ENCODE measurements around the gene MANEAL. TPM values are rescaled to one million over a fixed set of nuclear protein-coding genes. Genes with fewer than 3 reads are reported as not detected.

Gene MANEAL
- total RNA-seq, 1 experiment from 2014 or later: 22.7 TPM

GRCh38 chr1:37836788-37837187 lies 43.1 kb downstream of the MANEAL start:
- no peak overlapping the region for H4K91ac ChIP-seq (ENCODE audit: insufficient read length, low read depth, low read length)
- no peaks in the 10 kb centered on the region for H3K4me1 ChIP-seq (ENCODE audit: insufficient read depth, low read length)
- no peak overlapping the region for H3K27ac ChIP-seq (ENCODE audit: insufficient read length, low read depth, low read length)
- Mint-ChIP-seq H3K4me3 (no peak overlapping the region), H3K4me1 (no peaks in the 10 kb centered on the region), H3K27me3 (ENCODE audit: low read depth) (no peaks in the 10 kb centered on the region), H3K27ac (no peak overlapping the region), H3K36me3 (ENCODE audit: insufficient read depth in 1 of 3, low read depth in 3 of 3) (peaks cover 11 to 64% (median 44%) of the 10 kb centered on the region in 3 experiments; a peak in 6 of 7 replicates), H3K9me3 (no peaks in the 10 kb centered on the region)
- no CpG with 5 or more reads among the region's 3 CpGs for WGBS (ENCODE audit: extremely low coverage, insufficient read length, low lambda C conversion rate)
- H2BK120ac ChIP-seq (ENCODE audit: low read depth, low read length, poor library complexity, severe bottlenecking): no peak overlapping the region
- no peak for DNase-seq
- H4K20me1 ChIP-seq (ENCODE audit: control insufficient read depth, insufficient read depth, insufficient read length): no peaks in the 10 kb centered on the region
- H3K9ac ChIP-seq (ENCODE audit: extremely low read depth, insufficient read length, low read length): no peak overlapping the region
- H2AK5ac ChIP-seq (ENCODE audit: insufficient read length, low read length): no peak overlapping the region
- H4K8ac ChIP-seq (replicated peaks; ENCODE audit: insufficient read length, low read depth, low read length): no peak overlapping the region
- no peak overlapping the region for H3K4me2 ChIP-seq (ENCODE audit: insufficient read depth, insufficient read length, low read length)
- TF ChIP-seq, protein P1, sequence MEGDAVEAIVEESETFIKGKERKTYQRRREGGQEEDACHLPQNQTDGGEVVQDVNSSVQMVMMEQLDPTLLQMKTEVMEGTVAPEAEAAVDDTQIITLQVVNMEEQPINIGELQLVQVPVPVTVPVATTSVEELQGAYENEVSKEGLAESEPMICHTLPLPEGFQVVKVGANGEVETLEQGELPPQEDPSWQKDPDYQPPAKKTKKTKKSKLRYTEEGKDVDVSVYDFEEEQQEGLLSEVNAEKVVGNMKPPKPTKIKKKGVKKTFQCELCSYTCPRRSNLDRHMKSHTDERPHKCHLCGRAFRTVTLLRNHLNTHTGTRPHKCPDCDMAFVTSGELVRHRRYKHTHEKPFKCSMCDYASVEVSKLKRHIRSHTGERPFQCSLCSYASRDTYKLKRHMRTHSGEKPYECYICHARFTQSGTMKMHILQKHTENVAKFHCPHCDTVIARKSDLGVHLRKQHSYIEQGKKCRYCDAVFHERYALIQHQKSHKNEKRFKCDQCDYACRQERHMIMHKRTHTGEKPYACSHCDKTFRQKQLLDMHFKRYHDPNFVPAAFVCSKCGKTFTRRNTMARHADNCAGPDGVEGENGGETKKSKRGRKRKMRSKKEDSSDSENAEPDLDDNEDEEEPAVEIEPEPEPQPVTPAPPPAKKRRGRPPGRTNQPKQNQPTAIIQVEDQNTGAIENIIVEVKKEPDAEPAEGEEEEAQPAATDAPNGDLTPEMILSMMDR (conservative IDR thresholded peaks at IDR 0.05): no peak
- no peaks in the 10 kb centered on the region for H3K79me1 ChIP-seq (ENCODE audit: insufficient read depth, low read depth, low read length, poor library complexity, severe bottlenecking)
- H3K14ac ChIP-seq (ENCODE audit: insufficient read depth, low read length): no peak overlapping the region
- H3K27me3 ChIP-seq (ENCODE audit: insufficient read depth, low read length): no peaks in the 10 kb centered on the region
- no peak overlapping the region for H3T11ph ChIP-seq (ENCODE audit: low read length)
- no peaks in the 10 kb centered on the region for H3K9me3 ChIP-seq (ENCODE audit: control insufficient read depth, low read depth, low read length)
- no peak overlapping the region for H2BK5ac ChIP-seq (ENCODE audit: insufficient read length, low read length)
- no peak overlapping the region for H2BK20ac ChIP-seq (ENCODE audit: low read depth, low read length, poor library complexity, severe bottlenecking)
- no peak overlapping the region for H2AFZ ChIP-seq (ENCODE audit: low read length)
- no peak overlapping the region for H3K4ac ChIP-seq (ENCODE audit: low read depth, low read length)
- no peak overlapping the region for H2BK15ac ChIP-seq (ENCODE audit: low read depth, low read length)
- H3K23me2 ChIP-seq (ENCODE audit: insufficient read length, low read depth, low read length, poor library complexity, severe bottlenecking): no peaks in the 10 kb centered on the region
- H3K18ac ChIP-seq (ENCODE audit: insufficient read length, low read depth, low read length): no peak overlapping the region
- no peaks in the 10 kb centered on the region for H3K79me2 ChIP-seq (ENCODE audit: insufficient read depth, low read length)
- H2BK12ac ChIP-seq (ENCODE audit: insufficient read length, low read depth, low read length): no peak overlapping the region
- no peak overlapping the region for H3K56ac ChIP-seq (ENCODE audit: insufficient read length, low read depth, low read length)
- H4K5ac ChIP-seq (ENCODE audit: insufficient read length, low read depth, low read length): no peak overlapping the region
- no peak overlapping the region for H3K23ac ChIP-seq (ENCODE audit: insufficient read length, low read depth, low read length)
